GM04503 (cell line): ENCODE results near the gene SNAPC5.
"Not testable (repeated sequence)": the region's sequence is repeated elsewhere in the genome, so short reads cannot be mapped to it uniquely, and the experiment has no call there.

Experiments
- DNase-seq: peaks from one replicate; pipeline ENCODE4 v3.0.0-alpha.2; 2012; ENCODE audit warnings: low read depth

SNAPC5 gene

GRCh38 chr15:66497502-66498455 lies at the start of gene SNAPC5:
TSS of gene SNAPC5 (minus strand) at chr15:66497762. CDS start at chr15:66497731, 31 bp downstream.
- peak; percentile 47 for DNase-seq

DNA sequence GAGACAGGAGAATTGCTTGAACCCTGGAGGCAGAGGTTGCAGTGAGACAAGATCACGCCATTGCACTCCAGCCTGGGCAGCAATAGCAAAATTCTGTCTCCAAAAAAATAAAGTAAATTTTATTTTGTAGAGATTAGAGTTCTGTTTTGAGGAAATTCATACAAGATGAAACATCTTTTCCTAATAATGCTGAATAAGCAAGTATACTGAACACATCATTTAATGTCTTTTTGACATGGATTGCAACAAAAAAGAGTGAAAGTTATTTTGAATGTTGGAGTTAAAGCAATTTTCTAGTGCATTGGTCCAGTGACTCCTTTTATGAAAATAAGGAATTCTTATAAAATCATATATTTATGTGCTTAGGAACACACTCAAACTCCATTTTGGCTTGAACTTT lies 47.7 kb upstream of the SNAPC5 start:
- DNase-seq: no peak

DNA sequence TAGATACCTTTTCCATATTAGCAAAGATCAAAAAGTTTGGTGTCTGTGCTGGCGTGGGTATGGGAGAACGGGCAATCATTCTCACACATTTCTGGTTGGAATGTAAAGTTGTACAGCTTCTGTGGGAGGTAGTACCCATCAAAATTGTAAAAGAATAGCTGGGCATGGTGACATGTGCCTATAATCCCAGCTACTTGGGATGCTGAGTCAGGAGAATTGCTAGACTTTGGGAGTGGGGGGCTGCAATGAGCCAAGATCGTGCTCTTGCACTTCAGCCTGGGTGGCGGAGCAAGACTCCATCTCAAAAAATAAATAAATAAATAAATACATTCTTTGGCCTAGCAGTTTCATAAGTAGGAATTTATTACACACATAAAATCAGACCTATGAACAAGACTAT lies 45.3 kb upstream of the SNAPC5 start:
- DNase-seq: no peak

DNA sequence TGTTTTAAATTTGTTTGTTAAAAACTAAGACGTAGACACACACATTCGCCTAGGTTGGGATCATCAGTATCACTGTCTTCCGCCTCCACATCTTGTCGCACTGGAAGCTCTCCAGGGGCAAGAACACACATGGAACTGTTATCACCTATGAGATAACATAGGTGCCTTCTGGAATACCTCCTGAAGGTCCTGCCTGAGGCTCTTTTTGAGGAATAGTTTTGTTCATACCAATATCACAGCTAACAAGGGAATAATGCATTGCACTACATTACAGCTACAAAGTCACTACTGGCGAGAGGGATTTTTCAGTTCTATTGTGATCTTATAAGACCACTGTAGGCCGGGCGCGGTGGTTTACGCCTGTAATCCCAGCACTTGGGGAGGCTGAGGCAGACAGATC lies 37.5 kb upstream of the SNAPC5 start:
- no peak for DNase-seq

- no peak for DNase-seq
Observed at GRCh38 chr15:66524838-66525237, 27.3 kb upstream of the SNAPC5 start.

- no peak for DNase-seq
Observed at GRCh38 chr15:66523926-66524325, 26.4 kb upstream of the SNAPC5 start.

GRCh38 chr15:66515901-66516322 lies 18.4 kb upstream of the SNAPC5 start:
- no peak for DNase-seq

GRCh38 chr15:66514586-66514985 lies 17.0 kb upstream of the SNAPC5 start:
- no peak for DNase-seq

DNA sequence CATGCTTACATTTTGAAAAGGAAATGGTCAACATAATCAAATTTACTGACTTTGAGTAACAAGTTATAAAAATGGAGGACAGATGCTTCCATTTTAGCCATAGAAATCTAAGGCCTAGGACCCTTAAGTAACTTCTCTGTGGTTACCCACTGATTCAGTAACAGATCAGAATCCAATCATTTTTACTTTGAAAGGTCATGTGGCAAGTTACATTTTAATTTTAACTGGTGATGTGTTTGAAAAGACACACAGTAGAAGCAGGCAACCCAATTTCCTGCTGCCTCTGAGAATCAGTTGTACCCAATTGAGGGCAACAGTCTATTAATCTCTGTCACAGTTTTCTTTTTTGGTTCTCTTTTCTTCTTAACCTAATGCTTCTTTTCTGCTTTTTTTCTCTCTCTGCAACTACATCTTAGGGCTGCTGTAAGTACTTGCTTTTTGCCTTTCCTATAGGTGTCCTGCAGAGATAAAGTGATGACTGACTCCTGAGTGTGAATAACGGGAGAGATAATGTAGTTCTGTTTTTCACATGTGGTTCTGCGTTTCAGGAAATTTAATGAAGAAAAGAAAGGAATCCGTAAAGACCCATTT lies 10.8 kb upstream of the SNAPC5 start:
- DNase-seq: no peak

GRCh38 chr15:66505818-66506217 lies 8.3 kb upstream of the SNAPC5 start:
- DNase-seq: no peak

- no peak for DNase-seq
Observed at GRCh38 chr15:66505430-66505811, 7.9 kb upstream of the SNAPC5 start.

- DNase-seq: peak; percentile 78
Observed at GRCh38 chr15:66504563-66505429, 7.2 kb upstream of the SNAPC5 start, which contains the start of the genes RPL4 and ZWILCH. TSS of gene RPL4 (minus strand) at chr15:66504855. CDS start at chr15:66504790, 65 bp downstream. TSS of gene ZWILCH (plus strand) at chr15:66505326. CDS start at chr15:66505339, 13 bp downstream.

DNA sequence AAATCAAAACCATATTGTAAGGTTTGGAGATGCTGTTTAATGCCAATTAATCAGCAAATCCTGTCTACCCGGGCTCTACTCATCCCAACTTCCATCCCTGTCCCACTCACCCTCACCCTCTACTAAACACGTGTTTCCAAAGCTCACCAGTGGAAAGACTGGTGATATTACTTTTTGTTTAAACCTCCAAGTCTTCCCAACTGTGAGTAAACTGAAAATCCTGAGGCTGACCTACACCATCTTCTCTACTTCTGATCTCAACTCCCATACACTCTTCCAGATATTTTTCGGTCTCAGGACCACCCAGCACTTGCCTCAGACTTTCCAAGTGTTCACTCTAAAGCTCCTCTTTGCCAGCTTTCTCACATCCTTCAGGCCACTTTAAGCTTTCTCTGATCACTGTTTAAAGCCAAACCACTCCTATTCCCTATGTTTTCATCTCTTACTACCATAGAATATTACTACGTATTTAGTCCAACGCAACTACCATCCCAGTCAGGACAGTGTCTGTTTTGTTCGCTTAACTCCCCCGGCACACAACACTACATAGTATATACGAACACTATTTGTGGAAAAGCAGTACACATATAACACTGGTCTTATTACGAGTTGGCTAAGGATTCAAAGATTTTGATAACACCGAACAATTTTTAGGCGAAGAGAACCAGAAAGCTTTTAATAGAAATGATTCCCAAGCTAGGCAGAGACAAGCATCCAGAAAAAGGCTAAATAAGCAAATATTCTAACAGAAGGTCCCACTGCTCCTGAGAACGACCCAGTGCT lies 6.4 kb upstream of the SNAPC5 start:
- no peak for DNase-seq

DNA sequence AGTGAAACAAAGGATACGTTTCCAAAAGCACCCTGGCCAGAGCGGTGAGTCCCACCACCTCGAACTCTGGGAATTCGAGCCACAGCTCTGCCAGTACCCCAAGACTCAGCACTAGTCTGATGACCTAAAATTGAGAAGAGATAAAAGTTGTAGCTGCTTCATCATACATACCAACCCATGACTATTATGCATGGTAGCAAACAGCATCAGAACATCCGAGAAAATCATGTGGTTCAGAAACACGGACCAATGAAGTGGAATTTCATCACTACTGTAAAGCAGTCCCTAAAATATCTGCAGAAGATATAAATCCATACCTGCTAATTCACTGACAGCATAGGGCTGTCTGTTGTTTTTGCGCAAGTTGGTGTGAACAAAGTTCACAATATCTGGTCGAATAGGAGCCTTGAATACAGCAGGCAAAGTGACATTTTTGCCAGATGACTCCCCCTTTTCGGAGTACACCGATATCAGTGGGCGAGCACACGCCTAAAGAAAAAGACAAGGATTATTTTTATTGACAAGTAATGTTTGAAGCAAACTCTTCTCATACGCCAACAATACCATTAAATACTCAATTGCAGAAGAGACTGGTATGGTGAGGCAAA lies 5.6 kb upstream of the SNAPC5 start:
- DNase-seq: not testable (repeated sequence)

DNA sequence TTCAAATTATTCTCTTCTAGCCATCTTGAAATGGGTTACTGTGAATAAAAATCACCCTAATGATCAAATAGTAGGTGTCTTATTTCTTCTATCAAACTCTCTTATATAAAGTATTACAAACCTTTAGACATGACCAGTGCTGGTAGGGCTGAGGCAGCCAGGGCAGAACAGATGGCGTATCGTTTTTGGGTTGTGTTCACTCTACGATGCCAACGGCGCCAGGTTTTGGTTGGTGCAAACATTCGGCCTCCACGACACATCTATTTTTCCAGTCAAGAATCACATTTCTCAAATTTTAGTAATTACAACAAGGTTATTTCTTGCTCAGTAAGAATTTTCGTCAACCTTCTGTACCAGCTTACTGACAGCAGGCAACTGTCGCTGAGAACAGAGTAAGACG lies 4.9 kb upstream of the SNAPC5 start:
- DNase-seq: no peak

GRCh38 chr15:66500346-66500745 lies 2.8 kb upstream of the SNAPC5 start:
- not testable (repeated sequence) for DNase-seq

DNA sequence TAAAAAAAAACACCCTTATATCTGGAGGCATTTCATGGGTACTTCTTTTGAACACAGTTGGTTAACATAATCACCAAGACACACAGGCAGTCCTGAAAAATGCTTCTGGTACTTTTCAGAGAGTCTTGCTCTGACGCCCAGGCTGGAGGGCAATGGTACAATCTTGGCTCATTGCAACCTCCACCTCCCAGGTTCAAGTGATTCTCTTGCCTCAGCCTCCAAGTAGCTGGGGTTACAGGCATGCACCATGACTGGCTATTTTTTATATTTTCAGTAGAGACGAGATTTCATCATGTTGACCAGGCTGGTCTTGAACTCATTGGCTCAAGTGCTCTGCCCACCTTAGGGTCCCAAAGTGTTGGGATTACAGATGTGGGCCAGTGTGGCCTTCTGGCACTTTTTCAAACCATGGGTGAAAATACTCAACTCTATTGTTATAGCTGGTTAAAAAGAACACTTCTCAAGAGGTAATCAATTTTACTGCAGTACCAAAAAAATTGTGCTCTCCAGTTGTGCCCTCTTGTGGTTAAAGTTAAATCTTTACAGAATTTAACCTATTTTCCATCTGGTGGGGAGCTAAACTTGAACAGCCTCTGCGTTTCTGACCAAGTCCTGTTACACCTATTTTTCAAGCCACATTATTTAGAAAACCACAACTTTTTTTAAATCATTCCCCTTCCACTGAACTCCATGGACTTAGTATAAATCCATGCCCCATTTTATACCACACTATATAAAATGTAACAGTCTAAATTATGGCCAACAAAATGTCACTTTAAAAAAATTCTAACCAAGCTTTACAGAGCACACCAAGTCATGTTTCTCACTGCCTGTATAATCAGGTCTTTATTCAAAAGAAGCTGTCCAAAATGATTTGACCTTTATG lies 1.2 kb upstream of the SNAPC5 start:
- DNase-seq: no peak

- no peak for DNase-seq
Observed at GRCh38 chr15:66496951-66497501, 536 bp downstream of the SNAPC5 start.

DNA sequence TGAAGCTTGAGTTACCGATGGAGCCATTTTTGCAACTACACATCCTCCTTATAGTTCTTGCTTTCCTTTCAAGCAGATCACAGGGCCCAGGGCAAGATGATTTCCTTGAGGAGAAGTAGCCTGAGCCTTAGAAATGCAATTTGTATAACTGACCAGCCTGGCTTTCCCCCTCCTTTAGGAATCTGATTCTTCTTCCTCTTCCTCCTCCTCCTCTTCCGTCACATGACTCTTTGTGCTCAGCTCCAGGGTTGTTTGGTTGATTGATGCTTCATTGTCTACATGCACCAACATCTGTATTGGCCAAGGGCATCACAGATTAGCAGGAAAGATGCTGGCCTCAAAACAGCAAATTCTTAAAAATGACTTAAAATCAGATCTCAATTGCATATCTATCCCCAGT lies 3.3 kb downstream of the SNAPC5 start:
- DNase-seq: no peak

DNA sequence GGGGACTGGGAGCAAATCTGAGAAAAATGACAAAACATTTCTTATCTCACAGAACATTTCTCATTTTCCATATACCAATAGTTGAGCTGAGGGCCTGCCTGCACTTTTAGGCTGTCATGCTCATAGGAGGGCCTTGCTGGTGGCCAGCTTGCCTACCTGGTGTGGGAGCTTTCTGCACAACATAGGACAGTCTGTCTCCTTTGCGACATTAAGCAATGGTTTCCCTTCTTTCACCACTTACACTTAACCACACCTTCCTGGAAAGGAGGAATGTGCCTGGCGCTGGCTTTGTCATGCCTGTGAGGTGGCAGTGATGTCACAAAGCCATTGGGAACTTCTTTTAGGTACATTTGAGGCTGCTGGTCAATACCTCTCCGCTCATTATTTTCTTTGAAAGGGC lies 5.7 kb downstream of the SNAPC5 start:
- no peak for DNase-seq
